Epidermal melanocyte (primary cell): ENCODE measurements around the gene RLN3.

ENCODE experiments used
- DNase-seq: peaks from one replicate; pipeline ENCODE4 v3.0.0; 2011; ENCODE audit warnings: low spot score; ENCODE audit not compliant: insufficient read length

The RLN3 gene

GRCh38 chr19:14027856-14028450, at the start of gene RLN3:
TSS of gene RLN3 (plus strand) at chr19:14028148. CDS start at chr19:14028205, 57 bp downstream.
- DNase-seq, result no peak

GRCh38 chr19:13978351-13979243, 49.4 kb upstream of the RLN3 start:
- DNase-seq, result no peak

GRCh38 chr19:13979244-13979615, 48.7 kb upstream of the RLN3 start:
- no peak for DNase-seq

- no peak for DNase-seq
Observed at GRCh38 chr19:13979686-13980085, 48.3 kb upstream of the RLN3 start.

GRCh38 chr19:13980340-13980739, 47.6 kb upstream of the RLN3 start:
- no peak for DNase-seq

GRCh38 chr19:13981021-13981420, 46.9 kb upstream of the RLN3 start:
- DNase-seq, result no peak

GRCh38 chr19:13981467-13981866, 46.5 kb upstream of the RLN3 start:
- no peak for DNase-seq

GRCh38 chr19:13981988-13982501, 45.9 kb upstream of the RLN3 start:
- DNase-seq, result no peak

- no peak for DNase-seq
Observed at GRCh38 chr19:13982773-13983172, 45.2 kb upstream of the RLN3 start.

GRCh38 chr19:13983213-13983889, 44.6 kb upstream of the RLN3 start:
- DNase-seq, result no peak

GRCh38 chr19:13984186-13984585, 43.8 kb upstream of the RLN3 start:
- DNase-seq, result peak; percentile 8

- peak; percentile 4 for DNase-seq
Observed at GRCh38 chr19:13984875-13985741, 42.8 kb upstream of the RLN3 start.

- peak; percentile 12 for DNase-seq
Observed at GRCh38 chr19:13985771-13986347, 42.1 kb upstream of the RLN3 start.

GRCh38 chr19:13986348-13986904, 41.5 kb upstream of the RLN3 start:
- DNase-seq, result peak; percentile 97

- DNase-seq, result peak; percentile 19
Observed at GRCh38 chr19:13987101-13987890, 40.7 kb upstream of the RLN3 start.

GRCh38 chr19:13989487-13989886, 38.5 kb upstream of the RLN3 start:
- DNase-seq, result peak; percentile 14

GRCh38 chr19:13990085-13990484, 37.9 kb upstream of the RLN3 start:
- peak; percentile 6 for DNase-seq

- DNase-seq, result no peak
Observed at GRCh38 chr19:13992025-13992424, 35.9 kb upstream of the RLN3 start.

- DNase-seq, result no peak
Observed at GRCh38 chr19:13993590-13994300, 34.2 kb upstream of the RLN3 start.
